Colonic mucosa (tissue), 4 donors: ENCODE data around the gene LRRK2. TPM values are rescaled to one million over a fixed set of nuclear protein-coding genes. Genes with fewer than 3 reads are reported as not detected.
"Not testable (repeated sequence)": the region's sequence is repeated elsewhere in the genome, so short reads cannot be mapped to it uniquely, and the experiment has no call there.

Experiments
- DNase-seq: peaks from one replicate; pipeline ENCODE4 v3.0.0-alpha.2; 2020
- H3K27ac ChIP-seq: fragments of 200-600 bp; one replicate; pipeline ENCODE4 v1.8.0; 2021
- H3K27me3 ChIP-seq: fragments of 200-600 bp; one replicate; pipeline ENCODE4 v1.8.0; 2021
- H3K36me3 ChIP-seq: fragments of 200-600 bp; one replicate; pipeline ENCODE4 v1.8.0; 2021
- H3K4me1 ChIP-seq: fragments of 200-600 bp; one replicate; pipeline ENCODE4 v1.8.0; 2021; ENCODE audit warnings: mild to moderate bottlenecking
- H3K4me3 ChIP-seq: fragments of 200-600 bp; one replicate; pipeline ENCODE4 v1.8.0; 2021
- H3K9ac ChIP-seq, 2 donors: one replicate each; pipeline ENCODE4 v1.7.0; 2013; ENCODE audit warnings: control low read depth in 2 of 2, low read depth in 2 of 2, low read length in 2 of 2
- H3K9me3 ChIP-seq: fragments of 200-600 bp; one replicate; pipeline ENCODE4 v1.8.0; 2021
- intact Hi-C: fragments of 100-400 bp; cut with DNase I; formaldehyde crosslinking; loops from one replicate; pipeline ENCODE4 v1.14.1; 2022
- total RNA-seq, 2 donors: library from RNA; stranded (reverse); fragmentation: NEBNext Ultra II Directional in 1 of 2; extraction: Animal tissue kit (Norgen Biotek cat#: 25700) in 1 of 2; gene quantifications; one replicate each; pipeline ENCODE4 v1.2.1, GENCODE V29; 2021
- TF ChIP-seq, protein P1 (sequence below): fragments of 200-600 bp; IDR thresholded peaks from one replicate; pipeline ENCODE4 v1.8.0; 2022; ENCODE audit warnings: antibody characterized with exemption, mild to moderate bottlenecking
- donor health status: healthy.
- donor health status: DM: no; HTN: no; CAD: no.
- donor health status: DM: no; HTN: no; CAD: no.

The LRRK2 gene
- total RNA-seq, 2 donors from 2014 or later, result 1.7 to 4.1 TPM

- no peak overlapping the region for H3K9ac ChIP-seq
- no peaks in the 10 kb centered on the region for H3K27me3 ChIP-seq
- no peaks in the 10 kb centered on the region for H3K4me1 ChIP-seq
- no peaks in the 10 kb centered on the region for H3K9me3 ChIP-seq
- DNase-seq, result no peak
- TF ChIP-seq, protein P1, sequence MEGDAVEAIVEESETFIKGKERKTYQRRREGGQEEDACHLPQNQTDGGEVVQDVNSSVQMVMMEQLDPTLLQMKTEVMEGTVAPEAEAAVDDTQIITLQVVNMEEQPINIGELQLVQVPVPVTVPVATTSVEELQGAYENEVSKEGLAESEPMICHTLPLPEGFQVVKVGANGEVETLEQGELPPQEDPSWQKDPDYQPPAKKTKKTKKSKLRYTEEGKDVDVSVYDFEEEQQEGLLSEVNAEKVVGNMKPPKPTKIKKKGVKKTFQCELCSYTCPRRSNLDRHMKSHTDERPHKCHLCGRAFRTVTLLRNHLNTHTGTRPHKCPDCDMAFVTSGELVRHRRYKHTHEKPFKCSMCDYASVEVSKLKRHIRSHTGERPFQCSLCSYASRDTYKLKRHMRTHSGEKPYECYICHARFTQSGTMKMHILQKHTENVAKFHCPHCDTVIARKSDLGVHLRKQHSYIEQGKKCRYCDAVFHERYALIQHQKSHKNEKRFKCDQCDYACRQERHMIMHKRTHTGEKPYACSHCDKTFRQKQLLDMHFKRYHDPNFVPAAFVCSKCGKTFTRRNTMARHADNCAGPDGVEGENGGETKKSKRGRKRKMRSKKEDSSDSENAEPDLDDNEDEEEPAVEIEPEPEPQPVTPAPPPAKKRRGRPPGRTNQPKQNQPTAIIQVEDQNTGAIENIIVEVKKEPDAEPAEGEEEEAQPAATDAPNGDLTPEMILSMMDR, result no peak
- H3K36me3 ChIP-seq, result no peaks in the 10 kb centered on the region
- H3K27ac ChIP-seq, result no peak overlapping the region
- no peak overlapping the region for H3K4me3 ChIP-seq
- intact Hi-C loops, result no loop called here
Observed at GRCh38 chr12:40378691-40379090, 153.9 kb downstream of the LRRK2 start.

GRCh38 chr12:40382217-40382616 lies 157.4 kb downstream of the LRRK2 start:
- no peak overlapping the region for H3K27ac ChIP-seq
- H3K4me1 ChIP-seq, result no peaks in the 10 kb centered on the region
- H3K4me3 ChIP-seq, result no peak overlapping the region
- intact Hi-C loops, result no loop called here
- no peaks in the 10 kb centered on the region for H3K9me3 ChIP-seq
- H3K9ac ChIP-seq, result no peak overlapping the region
- H3K27me3 ChIP-seq, result no peaks in the 10 kb centered on the region
- H3K36me3 ChIP-seq, result no peaks in the 10 kb centered on the region
- no peak for DNase-seq
- TF ChIP-seq, protein P1, result no peak

DNA sequence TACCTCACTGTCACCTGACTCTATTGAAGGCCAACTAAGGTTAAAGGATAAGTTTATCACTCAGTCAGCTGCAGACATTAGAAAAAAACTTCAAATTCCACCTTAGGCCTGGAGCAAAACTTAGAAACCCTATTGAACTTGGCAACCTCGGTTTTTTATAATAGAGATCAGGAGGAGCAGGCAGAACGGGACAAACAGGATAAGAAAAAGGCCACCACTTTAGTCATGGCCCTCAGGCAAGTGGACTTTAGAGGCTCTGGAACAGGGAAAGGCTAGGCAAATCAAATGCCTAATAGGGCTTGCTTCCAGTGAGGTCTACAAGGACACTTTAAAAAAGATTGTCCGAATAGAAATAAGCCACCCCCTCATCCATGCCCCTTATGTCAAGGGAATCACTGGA lies 162.5 kb downstream of the LRRK2 start:
- H3K9me3 ChIP-seq, H3K4me3 ChIP-seq, H3K36me3 ChIP-seq, DNase-seq, H3K9ac ChIP-seq, intact Hi-C loops, H3K27ac ChIP-seq, H3K4me1 ChIP-seq, H3K27me3 ChIP-seq: not testable (repeated sequence)

DNA sequence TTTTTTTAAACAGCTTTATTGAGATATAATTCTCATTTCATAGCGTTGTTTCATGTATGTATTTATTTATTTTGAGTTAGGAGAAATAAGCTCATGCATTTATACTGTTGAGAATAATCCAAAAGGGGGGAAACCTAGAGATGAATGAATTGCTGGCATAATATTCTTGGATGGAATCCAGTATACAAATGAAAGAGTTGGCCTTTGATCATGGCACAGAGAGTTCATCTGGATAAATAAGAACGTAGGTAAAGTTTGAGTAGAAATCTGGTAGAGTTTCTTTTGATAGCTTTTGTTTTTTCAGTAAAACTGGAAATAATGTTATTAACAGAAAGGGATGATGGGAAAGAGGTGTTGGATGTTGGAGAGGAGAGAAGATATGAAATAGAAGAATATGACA lies 166.2 kb downstream of the LRRK2 start:
- Histone ChIP-seq H3K36me3 (no peaks in the 10 kb centered on the region), H3K27ac (no peak overlapping the region), H3K27me3 (no peaks in the 10 kb centered on the region), H3K4me1 (no peaks in the 10 kb centered on the region), H3K4me3 (no peak overlapping the region), H3K9me3 (no peaks in the 10 kb centered on the region), H3K9ac (no peak overlapping the region)
- DNase-seq, result no peak
- intact Hi-C loops, result no loop called here
- TF ChIP-seq, protein P1, result no peak

- Histone ChIP-seq H3K27ac (no peak overlapping the region), H3K4me3 (no peak overlapping the region), H3K9ac (no peak overlapping the region), H3K9me3 (no peaks in the 10 kb centered on the region), H3K4me1 (no peaks in the 10 kb centered on the region), H3K36me3 (no peaks in the 10 kb centered on the region), H3K27me3 (no peaks in the 10 kb centered on the region)
- TF ChIP-seq, protein P1, result no peak
- intact Hi-C loops, result no loop called here
- no peak for DNase-seq
Observed at GRCh38 chr12:40393026-40393425, 168.2 kb downstream of the LRRK2 start.

DNA sequence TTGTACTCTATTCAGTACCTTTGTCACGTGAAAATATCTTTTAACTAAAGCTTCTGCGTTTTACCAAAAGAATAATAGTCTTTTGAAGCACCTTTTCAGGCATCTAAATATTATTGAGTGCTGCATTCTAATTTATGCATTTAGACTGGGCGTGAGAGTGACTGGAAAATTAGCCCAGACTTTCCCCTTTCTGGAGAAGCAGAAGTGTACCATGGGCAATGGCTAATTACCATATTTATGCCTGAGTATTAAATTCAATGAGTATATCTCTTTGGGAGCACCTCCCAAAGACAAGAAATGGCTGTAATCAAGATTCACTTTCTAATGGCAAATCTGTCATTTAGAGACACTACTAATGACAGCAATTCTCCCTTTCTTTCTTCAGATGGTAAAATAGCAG lies 174.9 kb downstream of the LRRK2 start:
- Histone ChIP-seq H3K9ac (no peak overlapping the region), H3K27me3 (no peaks in the 10 kb centered on the region), H3K4me1 (no peaks in the 10 kb centered on the region), H3K4me3 (no peak overlapping the region), H3K9me3 (no peaks in the 10 kb centered on the region), H3K27ac (no peak overlapping the region), H3K36me3 (no peaks in the 10 kb centered on the region)
- DNase-seq, result no peak
- intact Hi-C loops, result no loop called here
- TF ChIP-seq, protein P1, result no peak
